ENCODE results near the gene AJAP1.

The AJAP1 gene

GRCh38 chr1:4673494-4673893, 19.1 kb downstream of the AJAP1 start (continued):
- TF ChIP-seq ZBTB44 (tag by site-specific recombination; IDR thresholded peaks at IDR 0.05), result no peak
- TF ChIP-seq ZNF596 (tag by site-specific recombination; IDR thresholded peaks at IDR 0.05), result no peak
- TF ChIP-seq ZNF404 (tag by site-specific recombination; IDR thresholded peaks at IDR 0.05), result no peak
- no peak for TF ChIP-seq PRDM2 (tag by site-specific recombination; IDR thresholded peaks at IDR 0.05; ENCODE audit: borderline replicate concordance)
- no peak for TF ChIP-seq KLF10 (tag by site-specific recombination; IDR thresholded peaks at IDR 0.05)
- no peak for TF ChIP-seq ZNF366 (tag by site-specific recombination; conservative IDR thresholded peaks at IDR 0.05)
- TF ChIP-seq ZNF248 (tag by site-specific recombination; IDR thresholded peaks at IDR 0.05), result no peak
- TF ChIP-seq, protein P1, sequence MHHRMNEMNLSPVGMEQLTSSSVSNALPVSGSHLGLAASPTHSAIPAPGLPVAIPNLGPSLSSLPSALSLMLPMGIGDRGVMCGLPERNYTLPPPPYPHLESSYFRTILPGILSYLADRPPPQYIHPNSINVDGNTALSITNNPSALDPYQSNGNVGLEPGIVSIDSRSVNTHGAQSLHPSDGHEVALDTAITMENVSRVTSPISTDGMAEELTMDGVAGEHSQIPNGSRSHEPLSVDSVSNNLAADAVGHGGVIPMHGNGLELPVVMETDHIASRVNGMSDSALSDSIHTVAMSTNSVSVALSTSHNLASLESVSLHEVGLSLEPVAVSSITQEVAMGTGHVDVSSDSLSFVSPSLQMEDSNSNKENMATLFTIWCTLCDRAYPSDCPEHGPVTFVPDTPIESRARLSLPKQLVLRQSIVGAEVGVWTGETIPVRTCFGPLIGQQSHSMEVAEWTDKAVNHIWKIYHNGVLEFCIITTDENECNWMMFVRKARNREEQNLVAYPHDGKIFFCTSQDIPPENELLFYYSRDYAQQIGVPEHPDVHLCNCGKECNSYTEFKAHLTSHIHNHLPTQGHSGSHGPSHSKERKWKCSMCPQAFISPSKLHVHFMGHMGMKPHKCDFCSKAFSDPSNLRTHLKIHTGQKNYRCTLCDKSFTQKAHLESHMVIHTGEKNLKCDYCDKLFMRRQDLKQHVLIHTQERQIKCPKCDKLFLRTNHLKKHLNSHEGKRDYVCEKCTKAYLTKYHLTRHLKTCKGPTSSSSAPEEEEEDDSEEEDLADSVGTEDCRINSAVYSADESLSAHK (tag by site-specific recombination; IDR thresholded peaks at IDR 0.05), result no peak
- TF ChIP-seq ZNF521 (tag by site-specific recombination; IDR thresholded peaks at IDR 0.05), result no peak
- TF ChIP-seq ZNF48 (tag by site-specific recombination; IDR thresholded peaks at IDR 0.05), result no peak

DNA sequence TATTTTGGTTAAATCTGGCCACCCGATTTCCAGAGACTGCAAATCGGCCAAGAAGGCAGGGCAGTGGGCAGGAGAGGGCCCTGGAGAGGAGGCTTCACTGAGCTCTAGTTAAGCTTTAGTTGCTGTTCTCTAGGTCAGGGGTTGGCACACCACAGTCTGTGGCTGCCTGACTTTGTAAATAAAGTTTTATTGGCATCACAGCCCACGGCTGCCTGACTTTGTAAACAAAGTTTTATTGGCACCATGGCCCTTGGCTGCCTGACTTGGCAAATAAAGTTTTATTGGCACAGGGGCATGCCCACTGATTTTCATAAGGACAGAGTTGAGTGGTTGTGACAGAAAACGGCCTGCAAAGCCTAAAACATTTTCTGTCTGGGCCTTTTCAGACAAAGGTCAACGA, 19.7 kb downstream of the AJAP1 start:
- CTCF ChIA-PET, result no interaction called here
- H3K9me3 ChIP-seq (ENCODE audit: control insufficient read depth, insufficient read depth, low read depth, low read length), result no peaks in the 10 kb centered on the region
- POLR2A ChIA-PET, result no interaction called here

More for the DNA sequence above, 19.7 kb downstream of the AJAP1 start:
- no peaks in the 10 kb centered on the region for H3K36me3 ChIP-seq (ENCODE audit: control insufficient read depth in 2 of 2, insufficient read depth in 1 of 2, low read length in 2 of 2)
- no peak overlapping the region for H3K27ac ChIP-seq (ENCODE audit: extremely low read depth, low read depth, low read length)
- TF ChIP-seq OSR2 (tag by site-specific recombination; IDR thresholded peaks at IDR 0.05) (no peak), ZBTB17 (tag by site-specific recombination; IDR thresholded peaks at IDR 0.05) (no peak), GFI1B (tag by site-specific recombination; IDR thresholded peaks at IDR 0.05) (no peak), ZBTB11 (tag by site-specific recombination; conservative IDR thresholded peaks at IDR 0.05; ENCODE audit: low read depth) (no peak), ZSCAN30 (tag by site-specific recombination; IDR thresholded peaks at IDR 0.05) (no peak), TCF7L2 (IDR thresholded peaks at IDR 0.05; ENCODE audit: borderline replicate concordance, low read depth, low read length) (no peak)
- TF ChIP-seq, protein P2, sequence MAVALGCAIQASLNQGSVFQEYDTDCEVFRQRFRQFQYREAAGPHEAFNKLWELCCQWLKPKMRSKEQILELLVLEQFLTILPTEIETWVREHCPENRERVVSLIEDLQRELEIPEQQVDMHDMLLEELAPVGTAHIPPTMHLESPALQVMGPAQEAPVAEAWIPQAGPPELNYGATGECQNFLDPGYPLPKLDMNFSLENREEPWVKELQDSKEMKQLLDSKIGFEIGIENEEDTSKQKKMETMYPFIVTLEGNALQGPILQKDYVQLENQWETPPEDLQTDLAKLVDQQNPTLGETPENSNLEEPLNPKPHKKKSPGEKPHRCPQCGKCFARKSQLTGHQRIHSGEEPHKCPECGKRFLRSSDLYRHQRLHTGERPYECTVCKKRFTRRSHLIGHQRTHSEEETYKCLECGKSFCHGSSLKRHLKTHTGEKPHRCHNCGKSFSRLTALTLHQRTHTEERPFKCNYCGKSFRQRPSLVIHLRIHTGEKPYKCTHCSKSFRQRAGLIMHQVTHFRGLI (tag by site-specific recombination; IDR thresholded peaks at IDR 0.05), result no peak
- TF ChIP-seq, protein P3, sequence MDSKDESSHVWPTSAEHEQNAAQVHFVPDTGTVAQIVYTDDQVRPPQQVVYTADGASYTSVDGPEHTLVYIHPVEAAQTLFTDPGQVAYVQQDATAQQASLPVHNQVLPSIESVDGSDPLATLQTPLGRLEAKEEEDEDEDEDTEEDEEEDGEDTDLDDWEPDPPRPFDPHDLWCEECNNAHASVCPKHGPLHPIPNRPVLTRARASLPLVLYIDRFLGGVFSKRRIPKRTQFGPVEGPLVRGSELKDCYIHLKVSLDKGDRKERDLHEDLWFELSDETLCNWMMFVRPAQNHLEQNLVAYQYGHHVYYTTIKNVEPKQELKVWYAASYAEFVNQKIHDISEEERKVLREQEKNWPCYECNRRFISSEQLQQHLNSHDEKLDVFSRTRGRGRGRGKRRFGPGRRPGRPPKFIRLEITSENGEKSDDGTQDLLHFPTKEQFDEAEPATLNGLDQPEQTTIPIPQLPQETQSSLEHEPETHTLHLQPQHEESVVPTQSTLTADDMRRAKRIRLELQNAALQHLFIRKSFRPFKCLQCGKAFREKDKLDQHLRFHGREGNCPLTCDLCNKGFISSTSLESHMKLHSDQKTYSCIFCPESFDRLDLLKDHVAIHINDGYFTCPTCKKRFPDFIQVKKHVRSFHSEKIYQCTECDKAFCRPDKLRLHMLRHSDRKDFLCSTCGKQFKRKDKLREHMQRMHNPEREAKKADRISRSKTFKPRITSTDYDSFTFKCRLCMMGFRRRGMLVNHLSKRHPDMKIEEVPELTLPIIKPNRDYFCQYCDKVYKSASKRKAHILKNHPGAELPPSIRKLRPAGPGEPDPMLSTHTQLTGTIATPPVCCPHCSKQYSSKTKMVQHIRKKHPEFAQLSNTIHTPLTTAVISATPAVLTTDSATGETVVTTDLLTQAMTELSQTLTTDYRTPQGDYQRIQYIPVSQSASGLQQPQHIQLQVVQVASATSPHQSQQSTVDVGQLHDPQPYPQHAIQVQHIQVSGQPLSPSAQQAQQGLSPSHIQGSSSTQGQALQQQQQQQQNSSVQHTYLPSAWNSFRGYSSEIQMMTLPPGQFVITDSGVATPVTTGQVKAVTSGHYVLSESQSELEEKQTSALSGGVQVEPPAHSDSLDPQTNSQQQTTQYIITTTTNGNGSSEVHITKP (tag by site-specific recombination; IDR thresholded peaks at IDR 0.05), result no peak
- H3K4me1 ChIP-seq (ENCODE audit: control insufficient read depth, insufficient read depth, low read length), result no peaks in the 10 kb centered on the region
- no peak overlapping the region for H3K4me3 ChIP-seq (ENCODE audit: low read depth, low read length)
